Hematopoietic multipotent progenitor cell treated with erythropoietin and hydrocortisone succinate and interleukin-3 and kit ligand, for 6 days (in vitro differentiated cells): Measurements from ENCODE around the gene WNK1.
A peak's percentile ranks its signal among the peaks of the same experiment; 100 is the strongest.
"Not testable (repeated sequence)": the region's sequence is repeated elsewhere in the genome, so short reads cannot be mapped to it uniquely, and the experiment has no call there.

Source experiments
- DNase-seq: peaks from one replicate; pipeline ENCODE4 v3.0.0-alpha.2; 2015

The WNK1 gene

GRCh38 chr12:823028-823698, 70.8 kb downstream of the WNK1 start:
- DNase-seq: no peak

GRCh38 chr12:826331-826730, 74.0 kb downstream of the WNK1 start:
- no peak for DNase-seq

- no peak for DNase-seq
Measured at GRCh38 chr12:828726-829395, 76.5 kb downstream of the WNK1 start.

GRCh38 chr12:830111-830867, 77.9 kb downstream of the WNK1 start:
- no peak for DNase-seq

GRCh38 chr12:835754-836518, 83.6 kb downstream of the WNK1 start:
- DNase-seq: peak; percentile 50

GRCh38 chr12:836952-837351, 84.6 kb downstream of the WNK1 start:
- no peak for DNase-seq

GRCh38 chr12:837548-837947, 85.2 kb downstream of the WNK1 start:
- no peak for DNase-seq

GRCh38 chr12:843609-844008, 91.2 kb downstream of the WNK1 start:
- DNase-seq: peak; percentile 22

GRCh38 chr12:846421-846820, 94.0 kb downstream of the WNK1 start:
- DNase-seq: no peak

- DNase-seq: no peak
Measured at GRCh38 chr12:848173-848865, 95.9 kb downstream of the WNK1 start.

- DNase-seq: no peak
Measured at GRCh38 chr12:848882-849527, 96.6 kb downstream of the WNK1 start.

- not testable (repeated sequence) for DNase-seq
Measured at GRCh38 chr12:849733-850437, 97.5 kb downstream of the WNK1 start.

- no peak for DNase-seq
Measured at GRCh38 chr12:851343-851742, 99.0 kb downstream of the WNK1 start.

GRCh38 chr12:851913-852312, 99.5 kb downstream of the WNK1 start:
- peak; percentile 42 for DNase-seq

GRCh38 chr12:852864-853263, 100.5 kb downstream of the WNK1 start:
- DNase-seq: no peak

GRCh38 chr12:857611-858010, 105.2 kb downstream of the WNK1 start:
- DNase-seq: peak; percentile 51

GRCh38 chr12:862303-862911, 110.0 kb downstream of the WNK1 start:
- no peak for DNase-seq

GRCh38 chr12:863285-863684, 110.9 kb downstream of the WNK1 start:
- no peak for DNase-seq

- DNase-seq: no peak
Measured at GRCh38 chr12:865614-866013, 113.2 kb downstream of the WNK1 start.

- no peak for DNase-seq
Measured at GRCh38 chr12:867905-868304, 115.5 kb downstream of the WNK1 start.

GRCh38 chr12:868722-869121, 116.3 kb downstream of the WNK1 start:
- no peak for DNase-seq
